BE2C (cell line): ENCODE data around the gene NIPAL3.
A peak's percentile ranks its signal among the peaks of the same experiment; 100 is the strongest.

Source experiments
- DNase-seq: peaks from one replicate; pipeline ENCODE4 v3.0.0-alpha.2; 2020
- H3K27me3 ChIP-seq: fragments of 250-450 bp; sonication (Bioruptor Pico); 2 replicates; pipeline ENCODE4 v1.5.1; 2020; ENCODE audit warnings: mild to moderate bottlenecking
- H3K36me3 ChIP-seq: fragments of 250-450 bp; sonication (Bioruptor Pico); 2 replicates; pipeline ENCODE4 v1.5.1; 2020; ENCODE audit warnings: mild to moderate bottlenecking
- H3K4me1 ChIP-seq: fragments of 250-450 bp; sonication (Bioruptor Pico); 2 replicates; pipeline ENCODE4 v1.5.1; 2020
- H3K4me3 ChIP-seq: 2 replicates; pipeline ENCODE4 v1.5.1; 2011; ENCODE audit warnings: low read depth, low read length
- H3K9me3 ChIP-seq: fragments of 250-450 bp; sonication (Bioruptor Pico); 2 replicates; pipeline ENCODE4 v1.5.1; 2020
- CTCF ChIP-seq: IDR thresholded peaks from 2 replicates; pipeline ENCODE4 v1.5.1; 2012; ENCODE audit warnings: mild to moderate bottlenecking, low read depth, low read length

Gene NIPAL3

GRCh38 chr1:24427545-24427862 is 11.9 kb downstream of the NIPAL3 start:
- H3K4me1 ChIP-seq, result no peaks in the 10 kb centered on the region
- no peak for DNase-seq
- H3K27me3 ChIP-seq, result no peaks in the 10 kb centered on the region
- TF ChIP-seq CTCF, result no peak
- H3K4me3 ChIP-seq, result no peak overlapping the region
- H3K36me3 ChIP-seq, result no peaks in the 10 kb centered on the region
- no peaks in the 10 kb centered on the region for H3K9me3 ChIP-seq

GRCh38 chr1:24435782-24436365 is 20.3 kb downstream of the NIPAL3 start:
- no peak for TF ChIP-seq CTCF
- H3K9me3 ChIP-seq, result no peaks in the 10 kb centered on the region
- H3K27me3 ChIP-seq, result no peaks in the 10 kb centered on the region
- H3K4me3 ChIP-seq, result no peak overlapping the region
- no peak for DNase-seq
- H3K4me1 ChIP-seq, result no peaks in the 10 kb centered on the region
- no peaks in the 10 kb centered on the region for H3K36me3 ChIP-seq

- H3K4me3 ChIP-seq, result no peak overlapping the region
- no peaks in the 10 kb centered on the region for H3K36me3 ChIP-seq
- H3K4me1 ChIP-seq, result no peaks in the 10 kb centered on the region
- H3K9me3 ChIP-seq, result no peaks in the 10 kb centered on the region
- TF ChIP-seq CTCF, result no peak
- no peak for DNase-seq
- no peaks in the 10 kb centered on the region for H3K27me3 ChIP-seq
These were observed 22.2 kb downstream of the NIPAL3 start for GRCh38 chr1:24437631-24438396.

- no peak for TF ChIP-seq CTCF
- DNase-seq, result peak; percentile 9
- Histone ChIP-seq H3K9me3 (no peaks in the 10 kb centered on the region), H3K4me1 (no peaks in the 10 kb centered on the region), H3K36me3 (no peaks in the 10 kb centered on the region), H3K4me3 (no peak overlapping the region), H3K27me3 (no peaks in the 10 kb centered on the region)
These were observed 22.9 kb downstream of the NIPAL3 start for GRCh38 chr1:24438423-24438901.

- no peak for TF ChIP-seq CTCF
- no peaks in the 10 kb centered on the region for H3K4me1 ChIP-seq
- no peaks in the 10 kb centered on the region for H3K27me3 ChIP-seq
- no peaks in the 10 kb centered on the region for H3K36me3 ChIP-seq
- no peak overlapping the region for H3K4me3 ChIP-seq
- DNase-seq, result no peak
- no peaks in the 10 kb centered on the region for H3K9me3 ChIP-seq
These were observed 24.8 kb downstream of the NIPAL3 start for GRCh38 chr1:24440436-24440835.

- Histone ChIP-seq H3K9me3 (no peaks in the 10 kb centered on the region), H3K36me3 (no peaks in the 10 kb centered on the region), H3K4me3 (no peak overlapping the region), H3K27me3 (no peaks in the 10 kb centered on the region), H3K4me1 (no peaks in the 10 kb centered on the region)
- DNase-seq, result no peak
- TF ChIP-seq CTCF, result no peak
These were observed 25.9 kb downstream of the NIPAL3 start for GRCh38 chr1:24441480-24441879.
